Measurements from ENCODE around the gene PAX6. TPM values are rescaled to one million over a fixed set of nuclear protein-coding genes. Genes with fewer than 3 reads are reported as not detected.

Gene PAX6
- total and polyA plus RNA-seq, 3 experiments from 2014 or later = not detected

DNA sequence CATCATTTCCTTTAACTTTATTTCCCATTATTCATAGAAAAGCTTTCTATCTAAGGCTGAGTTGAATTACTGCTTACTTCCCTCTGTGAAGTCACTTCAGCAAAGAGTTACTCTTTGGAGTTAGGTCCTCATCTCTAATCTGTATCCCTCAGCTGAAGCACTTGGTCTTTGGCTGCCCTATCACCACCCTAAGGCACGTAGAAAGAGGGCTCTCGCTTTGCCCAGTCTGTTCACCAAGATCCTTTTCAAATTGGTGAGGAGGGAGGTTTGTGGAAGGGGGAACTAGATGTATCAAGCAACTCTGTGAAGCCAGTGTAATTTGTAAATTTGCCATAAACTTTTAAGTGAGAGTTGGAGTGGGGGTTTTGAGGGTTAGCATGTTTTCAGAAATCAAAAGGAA is 43.4 kb downstream of the PAX6 start:
- no peaks in the 10 kb centered on the region for H3K4me1 ChIP-seq (ENCODE audit: insufficient read depth, low read length)
- no peak for DNase-seq
- no peaks in the 10 kb centered on the region for H3K27me3 ChIP-seq (ENCODE audit: insufficient read depth, low read length, poor library complexity, severe bottlenecking)
- Mint-ChIP-seq H3K9me3 (no peaks in the 10 kb centered on the region), H3K27ac (no peak overlapping the region), H3K4me3 (no peak overlapping the region), H3K4me1 (no peaks in the 10 kb centered on the region), H3K27me3 (no peaks in the 10 kb centered on the region), H3K36me3 (peaks cover 8 to 14% (median 8%) of the 10 kb centered on the region in 3 donors)
- no peaks in the 10 kb centered on the region for H3K9me3 ChIP-seq (ENCODE audit: low read length)
- no peak overlapping the region for H3K4me3 ChIP-seq (ENCODE audit: low read length)
- no peak overlapping the region for H3K27ac ChIP-seq (ENCODE audit: low read depth, low read length)
- CTCF ChIA-PET = no interaction called here
- no peaks in the 10 kb centered on the region for H3K36me3 ChIP-seq (ENCODE audit: insufficient read depth, low read length)
- POLR2A ChIA-PET = no interaction called here

GRCh38 chr11:31767066-31767465 is 44.1 kb downstream of the PAX6 start:
- ChIA-PET CTCF (no interaction called here), POLR2A (no interaction called here)
- no peaks in the 10 kb centered on the region for H3K27me3 Mint-ChIP-seq
- H3K36me3 Mint-ChIP-seq = peaks cover 5 to 9% (median 6%) of the 10 kb centered on the region in 3 donors
- DNase-seq = no peak
- Histone ChIP-seq H3K27ac (ENCODE audit: low read depth, low read length) (no peak overlapping the region), H3K4me3 (ENCODE audit: low read length) (no peak overlapping the region), H3K27me3 (ENCODE audit: insufficient read depth, low read length, poor library complexity, severe bottlenecking) (no peaks in the 10 kb centered on the region), H3K4me1 (ENCODE audit: insufficient read depth, low read length) (no peaks in the 10 kb centered on the region), H3K9me3 (ENCODE audit: low read length) (no peaks in the 10 kb centered on the region), H3K36me3 (ENCODE audit: insufficient read depth, low read length) (no peaks in the 10 kb centered on the region)
- no peak overlapping the region for H3K27ac Mint-ChIP-seq
- H3K9me3 Mint-ChIP-seq = no peaks in the 10 kb centered on the region
- no peak overlapping the region for H3K4me3 Mint-ChIP-seq
- no peaks in the 10 kb centered on the region for H3K4me1 Mint-ChIP-seq

GRCh38 chr11:31764766-31765165 is 46.4 kb downstream of the PAX6 start:
- H3K9me3 Mint-ChIP-seq = no peaks in the 10 kb centered on the region
- peaks cover 0 to 3% (median 2%) of the 10 kb centered on the region in 3 donors for H3K36me3 Mint-ChIP-seq
- Histone ChIP-seq H3K27ac (ENCODE audit: low read depth, low read length) (no peak overlapping the region), H3K4me3 (ENCODE audit: low read length) (no peak overlapping the region), H3K36me3 (ENCODE audit: insufficient read depth, low read length) (no peaks in the 10 kb centered on the region), H3K4me1 (ENCODE audit: insufficient read depth, low read length) (no peaks in the 10 kb centered on the region), H3K9me3 (ENCODE audit: low read length) (no peaks in the 10 kb centered on the region), H3K27me3 (ENCODE audit: insufficient read depth, low read length, poor library complexity, severe bottlenecking) (no peaks in the 10 kb centered on the region)
- DNase-seq = no peak
- no peak overlapping the region for H3K27ac Mint-ChIP-seq
- ChIA-PET CTCF (no interaction called here), POLR2A (no interaction called here)
- H3K4me3 Mint-ChIP-seq = no peak overlapping the region
- H3K27me3 Mint-ChIP-seq = no peaks in the 10 kb centered on the region
- no peaks in the 10 kb centered on the region for H3K4me1 Mint-ChIP-seq

- Mint-ChIP-seq H3K36me3 (peaks cover 0 to 3% (median 2%) of the 10 kb centered on the region in 3 donors), H3K4me3 (no peak overlapping the region), H3K27me3 (no peaks in the 10 kb centered on the region), H3K4me1 (no peaks in the 10 kb centered on the region), H3K27ac (no peak overlapping the region), H3K9me3 (no peaks in the 10 kb centered on the region)
- Histone ChIP-seq H3K4me3 (ENCODE audit: low read length) (no peak overlapping the region), H3K9me3 (ENCODE audit: low read length) (no peaks in the 10 kb centered on the region), H3K27ac (ENCODE audit: low read depth, low read length) (no peak overlapping the region), H3K4me1 (ENCODE audit: insufficient read depth, low read length) (no peaks in the 10 kb centered on the region), H3K36me3 (ENCODE audit: insufficient read depth, low read length) (no peaks in the 10 kb centered on the region), H3K27me3 (ENCODE audit: insufficient read depth, low read length, poor library complexity, severe bottlenecking) (no peaks in the 10 kb centered on the region)
- ChIA-PET POLR2A (no interaction called here), CTCF (no interaction called here)
- no peak for DNase-seq
Observed at GRCh38 chr11:31764261-31764660, 46.9 kb downstream of the PAX6 start.

DNA sequence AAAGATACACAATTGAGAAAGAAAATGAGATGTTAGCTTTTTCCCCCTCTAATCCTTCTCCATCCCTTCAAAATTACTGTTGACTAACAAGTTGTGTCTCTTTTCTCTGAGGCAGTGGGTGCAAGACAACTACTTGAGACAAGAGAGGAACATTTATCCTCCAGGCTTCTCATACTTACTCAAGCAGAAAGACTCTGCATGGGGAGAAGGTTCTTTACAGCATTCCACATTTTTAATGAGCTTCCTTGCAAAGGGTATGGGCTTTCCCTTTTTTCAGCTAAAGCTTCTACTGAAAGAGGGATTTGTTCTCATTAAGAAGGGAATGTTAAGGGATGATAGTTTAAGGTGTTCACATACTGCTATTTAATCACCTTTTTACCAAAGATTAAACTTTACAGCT is 47.8 kb downstream of the PAX6 start:
- H3K9me3 Mint-ChIP-seq = no peaks in the 10 kb centered on the region
- ChIA-PET POLR2A (no interaction called here), CTCF (no interaction called here)
- Histone ChIP-seq H3K27ac (ENCODE audit: low read depth, low read length) (no peak overlapping the region), H3K36me3 (ENCODE audit: insufficient read depth, low read length) (no peaks in the 10 kb centered on the region), H3K4me3 (ENCODE audit: low read length) (no peak overlapping the region), H3K9me3 (ENCODE audit: low read length) (no peaks in the 10 kb centered on the region), H3K4me1 (ENCODE audit: insufficient read depth, low read length) (no peaks in the 10 kb centered on the region), H3K27me3 (ENCODE audit: insufficient read depth, low read length, poor library complexity, severe bottlenecking) (no peaks in the 10 kb centered on the region)
- no peak for DNase-seq
- H3K36me3 Mint-ChIP-seq = peaks cover 0 to 3% (median 2%) of the 10 kb centered on the region in 3 donors
- no peak overlapping the region for H3K27ac Mint-ChIP-seq
- no peaks in the 10 kb centered on the region for H3K27me3 Mint-ChIP-seq
- no peaks in the 10 kb centered on the region for H3K4me1 Mint-ChIP-seq
- H3K4me3 Mint-ChIP-seq = no peak overlapping the region

- no peaks in the 10 kb centered on the region for H3K36me3 ChIP-seq (ENCODE audit: insufficient read depth, low read length)
- no peaks in the 10 kb centered on the region for H3K4me1 Mint-ChIP-seq
- no peak overlapping the region for H3K27ac Mint-ChIP-seq
- peaks cover 0 to 3% (median 2%) of the 10 kb centered on the region in 3 donors for H3K36me3 Mint-ChIP-seq
- no peaks in the 10 kb centered on the region for H3K27me3 ChIP-seq (ENCODE audit: insufficient read depth, low read length, poor library complexity, severe bottlenecking)
- no peak overlapping the region for H3K4me3 Mint-ChIP-seq
- H3K27me3 Mint-ChIP-seq = no peaks in the 10 kb centered on the region
- no peaks in the 10 kb centered on the region for H3K9me3 ChIP-seq (ENCODE audit: low read length)
- no peaks in the 10 kb centered on the region for H3K9me3 Mint-ChIP-seq
- DNase-seq = no peak
- POLR2A ChIA-PET = no interaction called here
- CTCF ChIA-PET = no interaction called here
- H3K27ac ChIP-seq (ENCODE audit: low read depth, low read length) = no peak overlapping the region
- H3K4me1 ChIP-seq (ENCODE audit: insufficient read depth, low read length) = no peaks in the 10 kb centered on the region
- H3K4me3 ChIP-seq (ENCODE audit: low read length) = no peak overlapping the region
Observed at GRCh38 chr11:31761636-31762035, 49.5 kb downstream of the PAX6 start.

- Mint-ChIP-seq H3K4me1 (no peaks in the 10 kb centered on the region), H3K27me3 (no peaks in the 10 kb centered on the region), H3K4me3 (no peak overlapping the region), H3K9me3 (no peaks in the 10 kb centered on the region), H3K27ac (no peak overlapping the region), H3K36me3 (peaks cover 0 to 4% (median 0%) of the 10 kb centered on the region in 3 donors)
- H3K4me1 ChIP-seq (ENCODE audit: insufficient read depth, low read length) = no peaks in the 10 kb centered on the region
- H3K9me3 ChIP-seq (ENCODE audit: low read length) = no peaks in the 10 kb centered on the region
- no peaks in the 10 kb centered on the region for H3K27me3 ChIP-seq (ENCODE audit: insufficient read depth, low read length, poor library complexity, severe bottlenecking)
- no peak overlapping the region for H3K4me3 ChIP-seq (ENCODE audit: low read length)
- ChIA-PET CTCF (no interaction called here), POLR2A (no interaction called here)
- no peak for DNase-seq
- H3K27ac ChIP-seq (ENCODE audit: low read depth, low read length) = no peak overlapping the region
- H3K36me3 ChIP-seq (ENCODE audit: insufficient read depth, low read length) = no peaks in the 10 kb centered on the region
Observed at GRCh38 chr11:31757260-31757835, 53.8 kb downstream of the PAX6 start.

DNA sequence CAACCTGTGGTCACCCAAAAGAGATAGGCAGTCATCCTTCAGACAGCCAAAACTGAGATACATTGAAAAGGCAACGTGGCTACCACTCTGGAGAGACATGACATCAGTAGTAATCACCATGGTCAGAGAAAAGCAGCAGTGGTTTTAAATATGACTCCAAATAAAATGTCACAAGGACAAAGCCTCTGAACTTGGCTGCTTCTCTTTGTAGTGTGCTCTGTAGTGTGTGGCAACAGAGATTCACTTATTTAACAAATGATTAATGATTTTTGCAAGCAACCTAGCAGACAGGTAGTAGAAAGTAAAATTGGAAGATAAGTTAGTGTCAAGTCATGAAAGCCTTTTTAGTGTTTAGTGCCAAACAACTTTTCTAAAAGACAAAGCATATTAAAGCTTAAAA is 63.5 kb downstream of the PAX6 start:
- Mint-ChIP-seq H3K4me1 (no peaks in the 10 kb centered on the region), H3K36me3 (peaks cover 0 to 26% (median 4%) of the 10 kb centered on the region in 3 donors), H3K27ac (no peak overlapping the region), H3K4me3 (no peak overlapping the region), H3K27me3 (no peaks in the 10 kb centered on the region), H3K9me3 (peaks cover 0 to 16% (median 6%) of the 10 kb centered on the region in 5 donors)
- Histone ChIP-seq H3K4me1 (ENCODE audit: insufficient read depth, low read length) (no peaks in the 10 kb centered on the region), H3K4me3 (ENCODE audit: low read length) (no peak overlapping the region), H3K27ac (ENCODE audit: low read depth, low read length) (no peak overlapping the region), H3K36me3 (ENCODE audit: insufficient read depth, low read length) (no peaks in the 10 kb centered on the region), H3K27me3 (ENCODE audit: insufficient read depth, low read length, poor library complexity, severe bottlenecking) (no peaks in the 10 kb centered on the region), H3K9me3 (ENCODE audit: low read length) (no peaks in the 10 kb centered on the region)
- no peak for DNase-seq
- POLR2A ChIA-PET = no interaction called here
- CTCF ChIA-PET = no interaction called here

All from CD8-positive, alpha-beta memory T cell (primary cell).